ENCODE measurements around the gene PLCB3.

PLCB3 gene

DNA sequence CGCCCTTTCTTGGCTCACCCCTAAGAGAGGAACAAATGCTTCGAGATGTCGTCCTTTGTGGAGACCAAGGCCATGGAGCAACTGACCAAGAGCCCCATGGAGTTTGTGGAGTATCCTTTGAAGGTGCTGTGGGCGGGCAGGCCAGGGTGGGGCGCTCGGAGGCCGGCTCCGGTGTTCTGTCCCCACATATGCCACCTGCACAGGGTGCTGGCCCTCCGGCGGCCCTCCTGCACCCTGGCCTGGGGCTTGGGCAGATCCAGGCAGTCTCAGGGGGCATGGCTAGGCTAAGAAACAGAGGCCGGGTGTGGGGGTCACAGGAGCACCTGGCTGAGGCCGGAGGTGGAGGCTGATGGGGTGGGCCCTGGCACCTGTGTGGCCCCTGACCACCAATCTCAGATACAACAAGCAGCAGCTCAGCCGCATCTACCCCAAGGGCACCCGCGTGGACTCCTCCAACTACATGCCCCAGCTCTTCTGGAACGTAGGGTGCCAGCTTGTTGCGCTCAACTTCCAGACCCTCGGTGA is 10.3 kb downstream of the PLCB3 start:
- Mint-ChIP-seq H3K4me3 (no peak overlapping the region), H3K27ac (no peak overlapping the region), H3K9me3 (no peaks in the 10 kb centered on the region), H3K27me3 (no peaks in the 10 kb centered on the region), H3K4me1 (peaks cover 14% of the 10 kb centered on the region)
- DNase-seq (no peak), ATAC-seq (no peak)

DNA sequence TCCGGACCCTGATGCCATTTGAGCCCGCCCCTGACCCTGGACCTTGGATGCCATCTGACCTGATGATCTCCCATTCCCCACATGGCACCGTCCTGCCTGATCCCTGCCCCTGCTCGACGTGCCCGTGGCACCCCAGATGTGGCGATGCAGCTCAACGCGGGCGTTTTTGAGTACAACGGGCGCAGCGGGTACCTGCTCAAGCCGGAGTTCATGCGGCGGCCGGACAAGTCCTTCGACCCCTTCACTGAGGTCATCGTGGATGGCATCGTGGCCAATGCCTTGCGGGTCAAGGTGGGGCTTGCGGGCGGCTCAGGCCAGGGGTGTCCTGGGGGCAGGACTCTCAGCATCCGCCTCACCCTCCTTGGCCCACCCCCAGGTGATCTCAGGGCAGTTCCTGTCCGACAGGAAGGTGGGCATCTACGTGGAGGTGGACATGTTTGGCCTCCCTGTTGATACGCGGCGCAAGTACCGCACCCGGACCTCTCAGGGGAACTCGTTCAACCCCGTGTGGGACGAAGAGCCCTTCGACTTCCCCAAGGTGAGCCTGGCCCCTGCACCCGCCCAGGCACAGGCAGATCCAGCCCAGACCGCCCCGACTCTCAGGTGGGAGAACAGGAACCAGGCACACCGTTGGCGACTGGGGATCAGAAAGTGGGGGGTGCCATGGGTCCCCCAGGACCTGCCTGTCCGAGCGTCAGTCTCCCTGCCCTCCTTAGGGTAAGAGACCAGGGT is 11.1 kb downstream of the PLCB3 start:
- H3K4me1 Mint-ChIP-seq: peaks cover 15% of the 10 kb centered on the region
- DNase-seq (no peak), ATAC-seq (no peak)
- H3K4me3 Mint-ChIP-seq: no peak overlapping the region
- no peaks in the 10 kb centered on the region for H3K27me3 Mint-ChIP-seq
- H3K9me3 Mint-ChIP-seq: no peaks in the 10 kb centered on the region
- H3K27ac Mint-ChIP-seq: no peak overlapping the region

DNA sequence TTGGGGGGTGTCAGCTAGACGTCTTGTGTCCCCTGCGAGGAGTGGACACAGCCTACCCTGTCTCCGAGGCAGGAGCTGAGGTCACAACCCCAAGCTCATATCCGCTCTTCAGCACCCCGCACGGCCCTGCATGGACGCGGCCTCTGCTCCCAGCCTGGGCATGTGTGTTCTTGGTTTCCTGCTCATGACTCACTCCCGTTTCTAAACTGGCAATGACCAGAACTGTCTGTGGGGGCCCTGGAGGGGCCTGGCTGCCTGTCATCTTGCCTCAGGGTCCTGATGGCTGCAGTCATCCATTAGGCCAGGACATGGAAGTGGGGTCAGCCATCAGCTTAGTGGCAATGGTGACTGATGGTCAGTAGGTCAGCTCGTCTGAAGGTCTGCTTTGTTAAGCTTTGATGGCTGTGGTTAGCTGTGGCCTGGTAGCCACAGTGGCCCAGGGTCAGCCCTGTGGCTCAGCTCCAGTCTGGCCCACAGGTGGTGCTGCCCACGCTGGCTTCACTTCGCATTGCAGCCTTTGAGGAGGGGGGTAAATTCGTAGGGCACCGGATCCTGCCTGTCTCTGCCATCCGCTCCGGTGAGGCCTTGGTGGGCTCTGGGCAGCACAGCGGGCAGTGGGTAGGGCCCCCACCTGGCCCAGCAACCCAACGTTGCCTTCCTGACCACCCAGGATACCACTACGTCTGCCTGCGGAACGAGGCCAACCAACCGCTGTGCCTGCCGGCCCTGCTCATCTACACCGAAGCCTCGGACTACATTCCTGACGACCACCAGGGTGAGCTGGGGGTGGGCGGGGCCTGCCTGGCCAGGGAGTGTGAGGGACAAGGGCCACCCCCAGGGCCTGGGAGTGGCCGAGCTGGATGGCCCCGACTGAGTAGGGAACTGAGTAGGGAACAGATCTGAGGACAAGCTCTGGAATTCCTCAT is 12.0 kb downstream of the PLCB3 start:
- Mint-ChIP-seq H3K4me3 (no peak overlapping the region), H3K9me3 (no peaks in the 10 kb centered on the region), H3K27me3 (no peaks in the 10 kb centered on the region), H3K4me1 (peaks cover 23% of the 10 kb centered on the region), H3K27ac (no peak overlapping the region)
- ATAC-seq: no peak
- DNase-seq: no peak

DNA sequence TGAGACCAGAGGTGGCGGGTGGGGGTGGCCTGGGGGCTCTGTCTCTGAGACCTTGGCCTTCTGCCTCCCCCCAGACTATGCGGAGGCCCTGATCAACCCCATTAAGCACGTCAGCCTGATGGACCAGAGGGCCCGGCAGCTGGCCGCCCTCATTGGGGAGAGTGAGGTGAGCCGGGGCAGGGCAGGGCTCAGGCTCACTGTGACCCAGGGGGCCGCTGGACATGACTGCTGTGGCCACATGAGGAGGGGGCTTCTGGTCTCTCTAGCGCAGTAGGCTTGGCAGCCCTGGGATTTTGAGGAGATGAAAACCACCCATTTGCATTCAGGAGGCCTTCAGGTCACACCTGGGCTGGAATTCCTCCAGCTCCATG is 12.6 kb downstream of the PLCB3 start:
- H3K27ac Mint-ChIP-seq: no peak overlapping the region
- H3K27me3 Mint-ChIP-seq: no peaks in the 10 kb centered on the region
- DNase-seq (no peak), ATAC-seq (no peak)
- H3K9me3 Mint-ChIP-seq: no peaks in the 10 kb centered on the region
- H3K4me1 Mint-ChIP-seq: peaks cover 29% of the 10 kb centered on the region
- H3K4me3 Mint-ChIP-seq: no peak overlapping the region

DNA sequence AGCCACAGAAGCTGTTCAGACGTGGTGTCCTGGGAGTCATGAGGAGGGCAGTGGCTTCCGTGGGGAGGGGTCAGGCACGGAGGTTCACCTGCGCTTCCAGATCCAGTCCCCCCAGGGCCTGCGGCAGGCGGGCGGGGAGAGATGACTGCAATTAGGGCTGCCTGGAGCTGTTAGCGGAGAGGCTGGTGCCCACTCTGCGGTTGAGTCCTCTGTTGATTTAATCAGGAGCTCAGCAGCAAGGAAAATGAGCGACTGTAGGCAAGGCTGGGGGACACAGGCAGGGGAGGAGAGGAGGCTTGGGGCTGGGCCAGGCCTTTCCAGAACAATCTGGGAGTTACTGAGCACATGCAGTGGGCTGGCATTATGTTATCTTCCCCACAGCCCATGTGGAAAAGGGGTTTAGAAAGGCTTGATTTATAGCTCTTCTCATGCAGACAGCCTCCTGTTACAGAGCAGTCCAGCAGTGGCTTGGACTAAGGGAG is 13.1 kb downstream of the PLCB3 start:
- no peak overlapping the region for H3K27ac Mint-ChIP-seq
- no peaks in the 10 kb centered on the region for H3K27me3 Mint-ChIP-seq
- no peak for DNase-seq
- no peak overlapping the region for H3K4me3 Mint-ChIP-seq
- ATAC-seq: no peak
- H3K9me3 Mint-ChIP-seq: no peaks in the 10 kb centered on the region
- peaks cover 30% of the 10 kb centered on the region for H3K4me1 Mint-ChIP-seq

DNA sequence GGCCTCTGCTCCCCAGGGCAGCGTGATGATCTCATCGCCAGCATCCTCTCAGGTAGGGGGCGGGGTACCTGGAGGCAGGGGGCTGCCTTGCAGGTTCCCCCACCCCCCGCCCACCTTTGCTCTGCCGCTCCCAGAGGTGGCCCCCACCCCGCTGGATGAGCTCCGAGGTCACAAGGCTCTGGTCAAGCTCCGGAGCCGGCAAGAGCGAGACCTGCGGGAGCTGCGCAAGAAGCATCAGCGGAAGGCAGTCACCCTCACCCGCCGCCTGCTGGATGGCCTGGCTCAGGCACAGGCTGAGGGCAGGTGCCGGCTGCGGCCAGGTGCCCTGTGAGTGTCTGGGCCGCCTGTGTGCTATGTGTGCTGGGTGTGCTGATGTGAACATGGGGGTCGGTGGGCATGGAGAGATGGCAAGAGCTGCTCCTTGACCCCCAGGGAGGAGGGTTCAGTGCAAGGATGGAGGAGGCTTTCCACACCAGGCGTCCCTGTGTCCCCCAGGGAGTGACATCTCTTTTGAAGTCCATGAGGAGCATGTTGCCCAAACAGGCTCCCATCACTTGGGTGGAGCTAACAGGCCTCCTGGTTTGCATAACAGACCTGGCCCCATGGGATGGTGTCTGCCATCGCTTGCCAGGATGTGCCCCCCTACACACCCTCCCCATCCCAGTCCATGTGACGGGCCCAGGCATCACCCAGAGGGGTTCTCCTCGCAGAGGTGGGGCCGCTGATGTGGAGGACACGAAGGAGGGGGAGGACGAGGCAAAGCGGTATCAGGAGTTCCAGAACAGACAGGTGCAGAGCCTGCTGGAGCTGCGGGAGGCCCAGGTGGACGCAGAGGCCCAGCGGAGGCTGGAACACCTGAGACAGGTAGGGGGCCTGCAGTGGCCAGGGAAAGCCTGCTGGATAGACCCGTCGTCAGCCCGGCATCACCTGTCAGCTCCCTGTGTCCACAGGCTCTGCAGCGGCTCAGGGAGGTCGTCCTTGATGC is 14.1 kb downstream of the PLCB3 start:
- H3K27ac Mint-ChIP-seq: no peak overlapping the region
- H3K4me3 Mint-ChIP-seq: no peak overlapping the region
- H3K9me3 Mint-ChIP-seq: no peaks in the 10 kb centered on the region
- no peak for DNase-seq
- peaks cover 24% of the 10 kb centered on the region for H3K4me1 Mint-ChIP-seq
- no peak for ATAC-seq
- no peaks in the 10 kb centered on the region for H3K27me3 Mint-ChIP-seq

DNA sequence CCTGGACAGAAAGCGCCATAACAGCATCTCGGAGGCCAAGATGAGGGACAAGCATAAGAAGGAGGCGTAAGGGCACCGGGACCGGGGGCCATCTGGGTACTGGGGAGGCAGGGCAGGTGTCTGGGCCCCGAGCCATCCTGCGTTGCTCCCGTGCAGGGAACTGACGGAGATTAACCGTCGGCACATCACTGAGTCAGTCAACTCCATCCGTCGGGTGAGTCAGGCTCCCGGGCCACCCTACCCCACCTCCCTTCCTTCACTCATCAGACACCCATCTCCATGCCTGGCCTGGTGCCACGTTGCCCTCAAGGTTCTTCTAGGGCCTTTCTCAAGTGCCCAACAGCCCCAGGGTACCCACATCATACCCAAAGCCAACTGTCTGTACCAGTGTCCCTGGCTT is 15.0 kb downstream of the PLCB3 start:
- Mint-ChIP-seq H3K27me3 (no peaks in the 10 kb centered on the region), H3K9me3 (no peaks in the 10 kb centered on the region), H3K27ac (no peak overlapping the region), H3K4me3 (no peak overlapping the region), H3K4me1 (peaks cover 26% of the 10 kb centered on the region)
- DNase-seq (no peak), ATAC-seq (no peak)

DNA sequence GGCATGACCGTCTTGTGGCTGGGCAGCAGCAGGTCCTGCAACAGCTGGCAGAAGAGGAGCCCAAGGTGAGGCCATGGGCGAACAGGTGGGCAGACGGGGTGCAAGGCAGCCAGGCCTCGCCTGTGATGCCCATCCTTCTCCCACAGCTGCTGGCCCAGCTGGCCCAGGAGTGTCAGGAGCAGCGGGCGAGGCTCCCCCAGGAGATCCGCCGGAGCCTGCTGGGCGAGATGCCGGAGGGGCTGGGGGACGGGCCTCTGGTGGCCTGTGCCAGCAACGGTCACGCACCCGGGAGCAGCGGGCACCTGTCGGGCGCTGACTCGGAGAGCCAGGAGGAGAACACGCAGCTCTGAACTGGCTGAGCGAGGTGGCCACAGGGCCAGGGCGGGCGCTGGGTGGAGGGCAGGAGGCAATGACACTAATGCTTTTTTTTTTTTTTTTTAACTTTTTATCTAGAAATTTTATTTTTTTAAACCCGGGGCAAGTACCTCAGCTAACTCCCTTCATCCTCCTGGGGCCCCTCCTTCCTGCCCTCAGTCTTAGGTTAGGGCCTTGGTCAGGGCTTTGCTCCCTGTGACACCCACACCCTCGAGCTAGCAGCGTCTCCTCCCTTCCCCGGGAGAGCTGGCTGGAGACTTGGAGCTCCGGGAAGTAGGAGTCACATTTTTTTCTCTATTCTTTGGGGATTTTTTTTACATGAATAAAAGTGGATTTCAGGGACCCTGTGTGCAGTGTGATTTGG is 16.0 kb downstream of the PLCB3 start:
- H3K4me3 Mint-ChIP-seq: peak overlapping the region; percentile 94 to 99
- peak overlapping the region in 1 of 2 donors; percentile 67 for H3K27ac Mint-ChIP-seq

DNA sequence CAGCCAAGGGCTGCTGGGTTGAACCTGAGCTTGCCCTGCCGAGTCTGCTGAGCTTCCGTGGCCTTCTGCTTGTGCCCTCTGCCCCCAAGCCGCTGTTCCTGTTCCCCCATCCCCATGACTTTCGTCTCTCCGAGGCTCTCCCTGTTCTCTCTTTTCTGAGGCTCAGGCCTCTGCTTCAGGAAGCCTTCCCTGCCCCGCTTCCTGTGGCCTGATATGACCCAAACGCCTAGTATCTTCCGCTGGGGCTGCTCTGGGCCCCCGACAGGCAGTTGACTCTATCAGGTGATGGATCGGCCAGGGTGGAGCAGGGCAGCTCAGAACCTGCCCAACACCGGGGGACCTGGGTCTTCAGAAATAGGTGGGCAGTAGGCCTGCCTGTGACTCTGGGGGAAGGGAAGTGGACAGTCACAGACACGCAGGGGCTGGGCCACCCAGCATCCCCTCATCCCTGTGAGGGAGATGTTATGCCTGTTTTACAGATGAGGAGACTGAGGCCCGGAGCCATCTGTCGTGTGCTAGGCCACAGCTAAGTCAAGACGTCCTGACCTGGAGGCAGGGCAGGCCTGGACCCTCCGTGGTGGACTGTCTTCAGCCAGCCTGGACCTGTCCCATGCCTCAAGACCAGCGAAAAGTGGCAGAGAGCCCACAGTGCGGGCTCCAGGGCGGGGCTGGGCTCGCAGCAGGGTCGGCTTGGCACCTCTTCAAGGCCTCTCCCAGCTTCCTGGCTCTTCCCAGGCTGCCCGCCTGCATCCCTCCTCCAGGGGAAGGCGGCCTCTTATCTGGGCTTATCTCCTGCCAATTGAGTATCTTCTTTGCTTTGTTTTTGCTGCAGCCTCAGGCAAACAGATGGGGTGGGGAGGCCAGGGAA is 16.9 kb downstream of the PLCB3 start:
- Mint-ChIP-seq H3K4me1 (peaks cover 37% of the 10 kb centered on the region), H3K27ac (peak overlapping the region; percentile 98 to 99), H3K4me3 (peak overlapping the region; percentile 94 to 99), H3K9me3 (no peaks in the 10 kb centered on the region), H3K27me3 (no peaks in the 10 kb centered on the region)
- peak in 1 of 2 donors; percentile 19 for DNase-seq
- no peak for ATAC-seq

More for the DNA sequence above, 16.0 kb downstream of the PLCB3 start:
- no peak for DNase-seq
- Mint-ChIP-seq H3K9me3 (no peaks in the 10 kb centered on the region), H3K27me3 (no peaks in the 10 kb centered on the region), H3K4me1 (peaks cover 35% of the 10 kb centered on the region)
- no peak for ATAC-seq

DNA sequence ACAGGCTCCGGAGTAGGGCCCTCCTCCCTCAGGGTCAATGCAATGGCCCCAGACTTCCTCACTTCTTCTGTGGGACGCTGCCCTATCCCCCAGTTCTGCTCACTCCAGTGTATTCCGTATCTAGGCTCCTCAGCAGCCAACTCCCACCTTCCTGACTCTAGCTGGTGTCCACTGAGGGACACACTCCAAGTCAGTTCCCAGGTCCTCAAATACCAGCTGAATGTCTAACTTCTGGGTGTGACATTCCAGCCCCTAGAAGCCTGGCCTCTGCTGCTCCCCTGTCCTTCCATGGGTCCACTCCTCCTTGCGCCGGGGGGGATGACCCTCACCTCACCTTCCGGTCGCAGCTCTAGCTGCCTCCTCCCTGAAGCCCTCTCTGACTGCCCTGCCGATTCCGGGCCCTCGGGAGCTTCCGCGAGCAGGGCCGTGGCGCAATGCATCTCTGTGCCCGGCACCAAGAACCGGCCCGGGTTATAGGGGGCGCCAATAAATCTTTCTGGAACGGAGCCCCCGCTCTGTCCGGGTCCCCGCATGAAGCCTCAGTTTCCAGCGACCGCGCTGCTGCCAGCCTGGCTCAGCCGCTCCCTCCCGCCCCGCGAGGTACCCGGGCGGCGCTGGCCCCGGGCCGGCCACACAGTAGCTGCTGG is 17.7 kb downstream of the PLCB3 start:
- DNase-seq: peak; percentile 35 to 65
- H3K4me3 Mint-ChIP-seq: peak overlapping the region; percentile 94 to 99
- no peaks in the 10 kb centered on the region for H3K9me3 Mint-ChIP-seq
- ATAC-seq: peak; percentile 44
- H3K27me3 Mint-ChIP-seq: no peaks in the 10 kb centered on the region
- peak overlapping the region; percentile 98 to 99 for H3K27ac Mint-ChIP-seq
- H3K4me1 Mint-ChIP-seq: peaks cover 37% of the 10 kb centered on the region

DNA sequence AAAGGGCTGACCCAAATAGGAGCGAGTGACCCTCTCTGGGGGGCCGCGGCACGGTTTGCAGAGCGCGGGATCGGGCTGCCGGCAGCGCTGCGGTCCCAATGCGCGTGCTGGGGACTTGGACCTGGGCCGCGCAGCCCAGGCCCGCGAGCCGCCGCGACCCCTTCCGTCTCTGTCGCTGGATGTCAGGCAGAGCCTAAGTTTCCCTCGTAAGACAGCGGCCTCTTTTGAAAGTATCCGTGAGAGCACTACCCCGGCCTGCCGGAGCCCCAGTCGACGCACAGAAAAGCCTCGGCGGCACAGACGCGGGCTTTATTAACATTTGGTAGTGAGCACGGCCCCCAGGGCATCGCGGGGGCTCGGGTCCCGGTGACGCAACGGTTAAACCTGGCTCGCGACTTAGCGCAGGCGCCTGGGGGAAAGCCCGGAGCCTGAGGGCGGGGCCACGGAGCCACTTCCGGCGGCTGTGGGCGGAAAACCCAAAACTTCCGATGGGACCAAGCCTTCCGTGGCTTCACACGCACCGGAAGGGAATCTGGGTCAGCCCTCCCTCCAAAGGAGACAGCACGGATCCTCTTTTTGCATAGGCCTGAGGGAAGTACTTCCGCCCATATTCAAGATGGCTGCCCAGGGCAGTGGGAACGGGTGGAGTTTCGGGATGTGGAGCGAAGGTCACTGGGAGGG is 18.4 kb downstream of the PLCB3 start:
- peak; percentile 80 for ATAC-seq
- no peaks in the 10 kb centered on the region for H3K9me3 Mint-ChIP-seq
- peak overlapping the region; percentile 94 to 99 for H3K4me3 Mint-ChIP-seq
- H3K4me1 Mint-ChIP-seq: peaks cover 37% of the 10 kb centered on the region
- DNase-seq: peak; percentile 97 to 98
- H3K27me3 Mint-ChIP-seq: no peaks in the 10 kb centered on the region
- peak overlapping the region; percentile 98 to 99 for H3K27ac Mint-ChIP-seq

DNA sequence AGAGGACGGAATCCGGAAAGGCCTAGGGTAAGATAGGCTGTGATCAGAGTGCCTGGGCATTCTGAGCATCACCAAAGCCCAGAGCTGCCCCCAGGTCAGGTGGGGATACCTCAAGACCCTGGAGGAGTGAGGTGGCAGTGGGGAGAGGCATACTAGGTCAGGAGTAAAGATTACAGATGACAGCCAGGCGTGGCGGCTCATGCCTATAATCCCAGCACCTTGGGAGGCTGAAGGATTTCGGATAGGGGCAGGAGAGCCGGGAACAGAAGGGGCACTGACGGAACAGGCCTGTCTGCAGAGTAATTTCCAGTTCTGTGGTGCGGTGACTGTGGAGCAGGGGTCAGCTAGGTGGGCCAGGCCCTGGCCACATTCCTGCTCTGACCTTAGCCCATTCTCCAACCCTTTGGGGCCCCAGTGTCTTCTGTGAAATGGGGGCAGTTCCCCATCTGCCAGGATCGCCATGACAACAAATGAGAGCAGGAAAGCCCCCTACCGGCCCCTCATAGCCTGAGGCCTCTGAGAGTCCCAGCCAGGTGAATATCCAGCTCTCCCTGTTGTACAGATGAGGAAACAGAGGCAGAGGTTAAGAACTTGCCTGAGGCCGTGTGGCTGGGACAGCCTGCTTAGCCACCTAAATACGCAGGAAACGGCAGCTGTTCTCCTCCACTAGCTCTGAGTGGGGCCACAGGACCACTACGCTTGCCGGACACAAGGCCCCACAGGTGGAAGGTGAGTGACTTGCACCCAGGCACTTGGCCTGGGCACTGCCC is 23.9 kb downstream of the PLCB3 start:
- ATAC-seq: no peak
- H3K4me3 Mint-ChIP-seq: no peak overlapping the region
- H3K9me3 Mint-ChIP-seq: no peaks in the 10 kb centered on the region
- H3K27me3 Mint-ChIP-seq: no peaks in the 10 kb centered on the region
- no peak overlapping the region for H3K27ac Mint-ChIP-seq
- peaks cover 16% of the 10 kb centered on the region for H3K4me1 Mint-ChIP-seq
- no peak for DNase-seq

Measured in stimulated activated naive CD8-positive, alpha-beta T cell treated with anti-CD3 and anti-CD28 coated beads, Interleukin-15, amount 100 ng/mL, for 72 hours (primary cell).